K562 (cell line): ENCODE measurements around the gene CREB3L1. TPM values are rescaled to one million over a fixed set of nuclear protein-coding genes. Genes with fewer than 3 reads are reported as not detected.

Source experiments
- BRD4 ChIP-seq: fragments of 200-600 bp; sonication (generic); IDR thresholded peaks from 2 replicates; pipeline ENCODE4 v1.6.1; 2017; ENCODE audit warnings: inconsistent platforms
- CCNT2 ChIP-seq: IDR thresholded peaks from 2 replicates; pipeline ENCODE4 v1.6.1; 2011; ENCODE audit warnings: borderline replicate concordance, low read depth, mild to moderate bottlenecking, moderate library complexity, mixed read lengths, low read length; ENCODE audit not compliant: insufficient read length; ENCODE audit errors: extremely low read depth
- CSDE1 ChIP-seq, 2 experiments: fragments of 450-650 bp; IDR thresholded peaks; 2 replicates each; pipeline ENCODE4 v1.6.1; 2016; ENCODE audit warnings: mild to moderate bottlenecking in 1 of 2
- KDM5B ChIP-seq: fragments of 200-600 bp; sonication (generic); IDR thresholded peaks from 2 replicates; pipeline ENCODE4 v1.6.1; 2012; ENCODE audit warnings: low read depth, mild to moderate bottlenecking, moderate library complexity, low read length, control low read depth, inconsistent platforms; ENCODE audit not compliant: insufficient replicate concordance
- MEF2D ChIP-seq: conservative IDR thresholded peaks from 2 replicates; pipeline ENCODE4 v1.6.1; 2016; ENCODE audit warnings: low read depth, missing genetic modification characterization, missing compliant biosample characterization
- PHF8 ChIP-seq: fragments of 200-600 bp; sonication (generic); IDR thresholded peaks from 2 replicates; pipeline ENCODE4 v1.6.1; 2012; ENCODE audit warnings: mixed run types, mild to moderate bottlenecking, inconsistent platforms, low read length, moderate library complexity, borderline replicate concordance
- RBBP5 ChIP-seq: fragments of 200-600 bp; sonication (generic); IDR thresholded peaks from 2 replicates; pipeline ENCODE4 v1.6.1; 2012; ENCODE audit warnings: borderline replicate concordance, mild to moderate bottlenecking, low read length, control low read depth, inconsistent platforms; ENCODE audit not compliant: insufficient read depth, poor library complexity, severe bottlenecking
- RREB1 ChIP-seq: fragments of 250-450 bp; sonication (Bioruptor Pico); IDR thresholded peaks from 2 replicates; pipeline ENCODE4 v1.4.0; 2020
- SAP30 ChIP-seq: fragments of 200-600 bp; sonication (generic); IDR thresholded peaks from 2 replicates; pipeline ENCODE4 v1.6.1; 2012; ENCODE audit warnings: borderline replicate concordance, low read depth, mild to moderate bottlenecking, moderate library complexity, low read length, control low read depth, inconsistent platforms; ENCODE audit not compliant: insufficient read depth, poor library complexity, severe bottlenecking
- SMAD3 ChIP-seq: fragments of 450-650 bp; formaldehyde crosslinking; conservative IDR thresholded peaks from 2 replicates; pipeline ENCODE4 v1.4.0; 2020; ENCODE audit warnings: mild to moderate bottlenecking
- TFAP4 ChIP-seq: sonication (generic); formaldehyde crosslinking; IDR thresholded peaks from 2 replicates; pipeline ENCODE4 v1.8.0; 2022; ENCODE audit warnings: missing genetic modification reagents, mild to moderate bottlenecking, moderate library complexity, borderline replicate concordance
- ZBTB1 ChIP-seq: sonication (generic); formaldehyde crosslinking; IDR thresholded peaks from 2 replicates; pipeline ENCODE4 v1.8.1; 2023; ENCODE audit warnings: missing genetic modification reagents, low read depth, mild to moderate bottlenecking, borderline replicate concordance
- ZNF165 ChIP-seq: fragments of 250-450 bp; sonication (Bioruptor Pico); IDR thresholded peaks from 2 replicates; pipeline ENCODE4 v1.4.0; 2020; ENCODE audit warnings: borderline replicate concordance
- ZNF785 ChIP-seq: fragments of 250-450 bp; sonication (Bioruptor Pico); IDR thresholded peaks from 2 replicates; pipeline ENCODE4 v1.4.0; 2020; ENCODE audit warnings: mild to moderate bottlenecking
- ZSCAN32 ChIP-seq: fragments of 450-650 bp; formaldehyde crosslinking; IDR thresholded peaks from 2 replicates; pipeline ENCODE4 v1.4.0; 2020; ENCODE audit warnings: mild to moderate bottlenecking, moderate library complexity
- polyA plus RNA-seq, 8 experiments: library from polyadenylated mRNA; depleted of rRNA in 4 of 8; stranded (reverse) in 5 of 8; unstranded in 3 of 8; fragments of >200 nt; fragmentation: Nextera tagmentation in 2 of 8; fragmentation: Illumina TruSeq in 1 of 8; extraction: Ambion mirVana in 2 of 8; extraction: Trizol in 1 of 8; gene quantifications; 2 replicates each; pipeline versions ENCODE4 v1.2.1 to v1.2.3, GENCODE V29; 2011 to 2014; ENCODE audit warnings: inconsistent platforms in 1 of 8, missing spikeins in 1 of 8
- total RNA-seq, 7 experiments: library from RNA; depleted of rRNA in 6 of 7; stranded (reverse); fragments of >200 nt in 6 of 7; fragmentation: Illumina TruSeq in 2 of 7; extraction: Trizol in 2 of 7; gene quantifications; 2 replicates each; pipeline versions ENCODE4 v1.2.1 to v1.2.3, GENCODE V29; 2011 to 2021; ENCODE audit warnings: low replicate concordance in 1 of 7

Gene CREB3L1
- total and polyA plus RNA-seq, 9 of the 15 experiments (the other 6 are each of a cell fraction or from before 2014, with no cell fraction given): 1.2 to 27.6 (median 3.7) TPM

GRCh38 chr11:46347637-46348311, 70.3 kb downstream of the CREB3L1 start (continued):
- TF ChIP-seq BRD4: no peak
- TF ChIP-seq RBBP5: peak; percentile 65
- TF ChIP-seq SAP30: peak; percentile 61
- no peak for TF ChIP-seq ZNF165
- peak; percentile 36; the same call in 1 of the 2 replicates for TF ChIP-seq TFAP4
- TF ChIP-seq RREB1 (CRISPR knock-in tag): no peak
- no peak for TF ChIP-seq SMAD3
- 0 out of 2 replicates have a peak, but pooled peaks have one; percentile 35 for TF ChIP-seq ZBTB1 (CRISPR knock-in tag)
- no peak for TF ChIP-seq MEF2D (tag)
- peak; percentile 24 for TF ChIP-seq KDM5B
- peak; percentile 2 for TF ChIP-seq CCNT2
- no peak for TF ChIP-seq ZNF785 (CRISPR knock-in tag)
- peak; percentile 67; the same call in 1 of the 2 replicates for TF ChIP-seq PHF8
- no peak for TF ChIP-seq ZSCAN32 (CRISPR knock-in tag)
- TF ChIP-seq CSDE1 (IDR thresholded peaks at IDR 0.05): no peak
